Measurements from ENCODE around the gene GPR137.
A peak's percentile ranks its signal among the peaks of the same experiment; 100 is the strongest.

- TF ChIP-seq REST (IDR thresholded peaks at IDR 0.05; ENCODE audit: low read depth) (no peak), MAX (IDR thresholded peaks at IDR 0.05) (peak; percentile 84), YY1 (IDR thresholded peaks at IDR 0.05; ENCODE audit: low read depth) (no peak; the same call in 1 of the 2 replicates), CEBPB (IDR thresholded peaks at IDR 0.05) (peak; percentile 99), RAD21 (IDR thresholded peaks at IDR 0.05; ENCODE audit: low read depth) (no peak), USF1 (IDR thresholded peaks at IDR 0.05) (no peak; the same call in 1 of the 2 replicates), NFIC (IDR thresholded peaks at IDR 0.05) (peak; percentile 44; the same call in 1 of the 2 replicates), TAF1 (IDR thresholded peaks at IDR 0.05; ENCODE audit: low read depth) (no peak), ZBTB7A (IDR thresholded peaks at IDR 0.05; ENCODE audit: low read depth) (peak; percentile 91), TEAD4 (IDR thresholded peaks at IDR 0.05) (peak; percentile 89), EP300 (IDR thresholded peaks at IDR 0.05; ENCODE audit: borderline replicate concordance) (peak; percentile 78; the same call in 1 of the 2 replicates)
Observed at GRCh38 chr11:64334764-64335735, 49.4 kb downstream of the GPR137 start.
